ENCODE data around the gene DENND4B. TPM values are rescaled to one million over a fixed set of nuclear protein-coding genes. Genes with fewer than 3 reads are reported as not detected.

DENND4B gene
- total and polyA plus RNA-seq, 9 of the 15 experiments (the other 6 are each of a cell fraction or from before 2014, with no cell fraction given), result 9.5 to 80.5 (median 23.1) TPM

GRCh38 chr1:153957744-153958110 lies 11.2 kb upstream of the DENND4B start (continued):
- no peak for TF ChIP-seq RERE (CRISPR knock-in tag; IDR thresholded peaks at IDR 0.05; ENCODE audit: borderline replicate concordance)
- TF ChIP-seq LARP7 (IDR thresholded peaks at IDR 0.05), result peak; percentile 37; the same call in 1 of the 2 replicates
- TF ChIP-seq CGGBP1 (CRISPR knock-in tag; IDR thresholded peaks at IDR 0.05), result no peak
- 0 out of 2 replicates have a peak, but pooled peaks have one; percentile 32 for TF ChIP-seq THRB (CRISPR knock-in tag; conservative IDR thresholded peaks at IDR 0.05)
- TF ChIP-seq ARID1B (IDR thresholded peaks at IDR 0.05), result 0 out of 2 replicates have a peak, but pooled peaks have one; percentile 42
- 0 out of 2 replicates have a peak, but pooled peaks have one; percentile 4 for TF ChIP-seq ZNF224 (CRISPR knock-in tag; IDR thresholded peaks at IDR 0.05)
- TF ChIP-seq SMC3 (conservative IDR thresholded peaks at IDR 0.05; ENCODE audit: insufficient read depth, low read depth, low read length), result no peak
- TF ChIP-seq MAFK (IDR thresholded peaks at IDR 0.05; ENCODE audit: low read length), result no peak
- TF ChIP-seq ZNF695 (CRISPR knock-in tag; IDR thresholded peaks at IDR 0.05), result no peak
- TF ChIP-seq GTF2B (IDR thresholded peaks at IDR 0.05; ENCODE audit: extremely low read depth, insufficient read length), result no peak
- TF ChIP-seq ZBTB43 (CRISPR knock-in tag; IDR thresholded peaks at IDR 0.05), result 0 out of 2 replicates have a peak, but pooled peaks have one; percentile 23
- no peak for TF ChIP-seq MCM3 (IDR thresholded peaks at IDR 0.05)
- no peak for TF ChIP-seq ZBTB17 (CRISPR knock-in tag; IDR thresholded peaks at IDR 0.05)
- no peak for TF ChIP-seq KLF1 (tag; IDR thresholded peaks at IDR 0.05)

All from K562 (cell line).